Panc1 (cell line): ENCODE results near the gene ABHD12.

Experiments
- POLR2AphosphoS5 ChIP-seq: IDR thresholded peaks from 2 replicates; pipeline ENCODE4 v1.6.1; 2012; ENCODE audit warnings: mild to moderate bottlenecking, low read depth, low read length, moderate library complexity
- TF ChIP-seq, protein P1 (sequence below): fragments of 450-650 bp; IDR thresholded peaks from 2 replicates; pipeline ENCODE4 v1.5.1; 2017; ENCODE audit warnings: mild to moderate bottlenecking
- TF ChIP-seq, protein P2 (sequence below), 2 experiments: IDR thresholded peaks; 2 replicates each; pipeline ENCODE4 v1.6.1; 2011 to 2012; ENCODE audit warnings: low read depth in 2 of 2, control low read depth in 1 of 2, low read length in 1 of 2, mild to moderate bottlenecking in 1 of 2, moderate library complexity in 1 of 2; ENCODE audit not compliant: insufficient read depth in 1 of 2

GRCh38 chr20:25418776-25419175, 28.1 kb upstream of the ABHD12 start:
- TF ChIP-seq, protein P1, sequence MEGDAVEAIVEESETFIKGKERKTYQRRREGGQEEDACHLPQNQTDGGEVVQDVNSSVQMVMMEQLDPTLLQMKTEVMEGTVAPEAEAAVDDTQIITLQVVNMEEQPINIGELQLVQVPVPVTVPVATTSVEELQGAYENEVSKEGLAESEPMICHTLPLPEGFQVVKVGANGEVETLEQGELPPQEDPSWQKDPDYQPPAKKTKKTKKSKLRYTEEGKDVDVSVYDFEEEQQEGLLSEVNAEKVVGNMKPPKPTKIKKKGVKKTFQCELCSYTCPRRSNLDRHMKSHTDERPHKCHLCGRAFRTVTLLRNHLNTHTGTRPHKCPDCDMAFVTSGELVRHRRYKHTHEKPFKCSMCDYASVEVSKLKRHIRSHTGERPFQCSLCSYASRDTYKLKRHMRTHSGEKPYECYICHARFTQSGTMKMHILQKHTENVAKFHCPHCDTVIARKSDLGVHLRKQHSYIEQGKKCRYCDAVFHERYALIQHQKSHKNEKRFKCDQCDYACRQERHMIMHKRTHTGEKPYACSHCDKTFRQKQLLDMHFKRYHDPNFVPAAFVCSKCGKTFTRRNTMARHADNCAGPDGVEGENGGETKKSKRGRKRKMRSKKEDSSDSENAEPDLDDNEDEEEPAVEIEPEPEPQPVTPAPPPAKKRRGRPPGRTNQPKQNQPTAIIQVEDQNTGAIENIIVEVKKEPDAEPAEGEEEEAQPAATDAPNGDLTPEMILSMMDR, result no peak
- TF ChIP-seq, protein P2, sequence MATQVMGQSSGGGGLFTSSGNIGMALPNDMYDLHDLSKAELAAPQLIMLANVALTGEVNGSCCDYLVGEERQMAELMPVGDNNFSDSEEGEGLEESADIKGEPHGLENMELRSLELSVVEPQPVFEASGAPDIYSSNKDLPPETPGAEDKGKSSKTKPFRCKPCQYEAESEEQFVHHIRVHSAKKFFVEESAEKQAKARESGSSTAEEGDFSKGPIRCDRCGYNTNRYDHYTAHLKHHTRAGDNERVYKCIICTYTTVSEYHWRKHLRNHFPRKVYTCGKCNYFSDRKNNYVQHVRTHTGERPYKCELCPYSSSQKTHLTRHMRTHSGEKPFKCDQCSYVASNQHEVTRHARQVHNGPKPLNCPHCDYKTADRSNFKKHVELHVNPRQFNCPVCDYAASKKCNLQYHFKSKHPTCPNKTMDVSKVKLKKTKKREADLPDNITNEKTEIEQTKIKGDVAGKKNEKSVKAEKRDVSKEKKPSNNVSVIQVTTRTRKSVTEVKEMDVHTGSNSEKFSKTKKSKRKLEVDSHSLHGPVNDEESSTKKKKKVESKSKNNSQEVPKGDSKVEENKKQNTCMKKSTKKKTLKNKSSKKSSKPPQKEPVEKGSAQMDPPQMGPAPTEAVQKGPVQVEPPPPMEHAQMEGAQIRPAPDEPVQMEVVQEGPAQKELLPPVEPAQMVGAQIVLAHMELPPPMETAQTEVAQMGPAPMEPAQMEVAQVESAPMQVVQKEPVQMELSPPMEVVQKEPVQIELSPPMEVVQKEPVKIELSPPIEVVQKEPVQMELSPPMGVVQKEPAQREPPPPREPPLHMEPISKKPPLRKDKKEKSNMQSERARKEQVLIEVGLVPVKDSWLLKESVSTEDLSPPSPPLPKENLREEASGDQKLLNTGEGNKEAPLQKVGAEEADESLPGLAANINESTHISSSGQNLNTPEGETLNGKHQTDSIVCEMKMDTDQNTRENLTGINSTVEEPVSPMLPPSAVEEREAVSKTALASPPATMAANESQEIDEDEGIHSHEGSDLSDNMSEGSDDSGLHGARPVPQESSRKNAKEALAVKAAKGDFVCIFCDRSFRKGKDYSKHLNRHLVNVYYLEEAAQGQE (IDR thresholded peaks at IDR 0.05; ENCODE audit: insufficient read depth in 1 of 2, low read depth in 2 of 2, low read length in 1 of 2), result no peak
- TF ChIP-seq POLR2AphosphoS5, result no peak
